Gastroesophageal sphincter (tissue), 4 donors: Measurements from ENCODE around the gene ELMOD3. TPM values are rescaled to one million over a fixed set of nuclear protein-coding genes. Genes with fewer than 3 reads are reported as not detected.

Experiments
- ATAC-seq: fragments of 150-250 bp; one replicate; pipeline ENCODE4 v1.9.1; 2016; ENCODE audit warnings: mild to moderate bottlenecking, moderate library complexity
- H3K27ac ChIP-seq, 4 donors: fragments of 200-600 bp; sonication (generic) in 3 of 4; 1 replicate in 3 of 4; 2 replicates in 1 of 4; pipeline ENCODE4 v1.5.1; 2016 to 2019
- H3K27me3 ChIP-seq: fragments of 200-600 bp; sonication (generic); one replicate; pipeline ENCODE4 v1.5.1; 2019
- H3K36me3 ChIP-seq, 2 donors: fragments of 200-600 bp; sonication (generic); one replicate each; pipeline ENCODE4 v1.5.1; 2019; ENCODE audit warnings: control low read depth in 1 of 2
- H3K4me1 ChIP-seq, 3 donors: fragments of 200-600 bp; sonication (generic); 1 replicate in 2 of 3; 2 replicates in 1 of 3; pipeline ENCODE4 v1.5.1; 2016 to 2019; ENCODE audit warnings: control low read depth in 2 of 3
- H3K4me3 ChIP-seq, 2 donors: fragments of 200-600 bp; sonication (generic); one replicate each; pipeline ENCODE4 v1.5.1; 2019; ENCODE audit warnings: mild to moderate bottlenecking in 1 of 2, moderate library complexity in 1 of 2
- H3K9me3 ChIP-seq, 3 donors: fragments of 200-600 bp; sonication (generic); one replicate each; pipeline ENCODE4 v1.5.1; 2017 to 2019; ENCODE audit warnings: control low read depth in 2 of 3
- EP300 ChIP-seq: sonication (generic); formaldehyde crosslinking; IDR thresholded peaks from one replicate; pipeline ENCODE4 v1.6.1; 2017; ENCODE audit warnings: antibody characterized with exemption, mild to moderate bottlenecking
- POLR2A ChIP-seq, 2 donors: fragments of 450-650 bp; IDR thresholded peaks; one replicate each; pipeline ENCODE4 v1.6.1; 2017; ENCODE audit warnings: antibody characterized with exemption in 2 of 2, mild to moderate bottlenecking in 2 of 2, moderate library complexity in 1 of 2
- POLR2AphosphoS5 ChIP-seq: sonication (generic); formaldehyde crosslinking; IDR thresholded peaks from one replicate; pipeline ENCODE4 v1.6.1; 2017; ENCODE audit warnings: antibody characterized with exemption
- WGBS, 2 donors: methylation state at CpG; one replicate each; pipeline ENCODE4 v1.1.5; 2018; ENCODE audit warnings: low coverage in 1 of 2; 5-methylcytosine and 5-hydroxymethylcytosine counted together
- total RNA-seq, 4 donors: library from RNA; depleted of rRNA; stranded (reverse); fragments of >200 nt; gene quantifications; one replicate each; pipeline ENCODE4 v1.1.0, GENCODE V29; 2016
- TF ChIP-seq, protein P1 (sequence below), 4 experiments: fragments of 200-600 bp in 2 of 4; fragments of 450-650 bp in 2 of 4; sonication (generic) in 1 of 4; IDR thresholded peaks; one replicate each; pipeline ENCODE4 v1.5.1; 2017 to 2019; ENCODE audit warnings: antibody characterized with exemption in 4 of 4, mild to moderate bottlenecking in 2 of 4, moderate library complexity in 2 of 4

Gene ELMOD3
- total RNA-seq, 4 donors from 2014 or later = 12.4 to 25.8 (median 18.0) TPM

DNA sequence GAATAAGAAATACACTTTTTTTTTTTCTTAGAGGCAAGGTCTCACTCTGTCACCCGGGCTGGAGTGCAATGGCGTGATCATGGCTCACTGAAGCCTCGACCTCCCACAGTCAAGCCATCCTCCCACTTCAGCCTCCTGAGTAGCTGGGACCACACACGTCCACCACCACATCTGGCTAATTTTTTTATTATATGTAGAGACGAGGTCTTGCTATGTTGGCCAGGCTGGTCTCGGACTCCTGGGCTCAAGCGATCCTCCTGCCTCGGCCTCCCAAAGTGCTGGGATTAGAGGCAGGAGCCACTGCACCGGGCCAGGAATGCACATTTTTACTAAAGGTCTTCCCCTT, 29.1 kb upstream of the ELMOD3 start:
- WGBS, 2 donors = 20 to 42% methylated on average over 1 to 4 of the region's 9 CpGs
- Histone ChIP-seq H3K36me3 (peaks cover 2 to 46% of the 10 kb centered on the region in 2 donors), H3K27me3 (no peaks in the 10 kb centered on the region), H3K9me3 (no peaks in the 10 kb centered on the region), H3K4me3 (peak overlapping the region; percentile 73 to 83), H3K27ac (no peak overlapping the region), H3K4me1 (peaks cover 7 to 78% (median 41%) of the 10 kb centered on the region in 3 donors)
- no peak for ATAC-seq
- TF ChIP-seq POLR2A (IDR thresholded peaks at IDR 0.05) (no peak), POLR2AphosphoS5 (no peak), EP300 (no peak)
- TF ChIP-seq, protein P1, sequence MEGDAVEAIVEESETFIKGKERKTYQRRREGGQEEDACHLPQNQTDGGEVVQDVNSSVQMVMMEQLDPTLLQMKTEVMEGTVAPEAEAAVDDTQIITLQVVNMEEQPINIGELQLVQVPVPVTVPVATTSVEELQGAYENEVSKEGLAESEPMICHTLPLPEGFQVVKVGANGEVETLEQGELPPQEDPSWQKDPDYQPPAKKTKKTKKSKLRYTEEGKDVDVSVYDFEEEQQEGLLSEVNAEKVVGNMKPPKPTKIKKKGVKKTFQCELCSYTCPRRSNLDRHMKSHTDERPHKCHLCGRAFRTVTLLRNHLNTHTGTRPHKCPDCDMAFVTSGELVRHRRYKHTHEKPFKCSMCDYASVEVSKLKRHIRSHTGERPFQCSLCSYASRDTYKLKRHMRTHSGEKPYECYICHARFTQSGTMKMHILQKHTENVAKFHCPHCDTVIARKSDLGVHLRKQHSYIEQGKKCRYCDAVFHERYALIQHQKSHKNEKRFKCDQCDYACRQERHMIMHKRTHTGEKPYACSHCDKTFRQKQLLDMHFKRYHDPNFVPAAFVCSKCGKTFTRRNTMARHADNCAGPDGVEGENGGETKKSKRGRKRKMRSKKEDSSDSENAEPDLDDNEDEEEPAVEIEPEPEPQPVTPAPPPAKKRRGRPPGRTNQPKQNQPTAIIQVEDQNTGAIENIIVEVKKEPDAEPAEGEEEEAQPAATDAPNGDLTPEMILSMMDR (IDR thresholded peaks at IDR 0.05) = no peak

DNA sequence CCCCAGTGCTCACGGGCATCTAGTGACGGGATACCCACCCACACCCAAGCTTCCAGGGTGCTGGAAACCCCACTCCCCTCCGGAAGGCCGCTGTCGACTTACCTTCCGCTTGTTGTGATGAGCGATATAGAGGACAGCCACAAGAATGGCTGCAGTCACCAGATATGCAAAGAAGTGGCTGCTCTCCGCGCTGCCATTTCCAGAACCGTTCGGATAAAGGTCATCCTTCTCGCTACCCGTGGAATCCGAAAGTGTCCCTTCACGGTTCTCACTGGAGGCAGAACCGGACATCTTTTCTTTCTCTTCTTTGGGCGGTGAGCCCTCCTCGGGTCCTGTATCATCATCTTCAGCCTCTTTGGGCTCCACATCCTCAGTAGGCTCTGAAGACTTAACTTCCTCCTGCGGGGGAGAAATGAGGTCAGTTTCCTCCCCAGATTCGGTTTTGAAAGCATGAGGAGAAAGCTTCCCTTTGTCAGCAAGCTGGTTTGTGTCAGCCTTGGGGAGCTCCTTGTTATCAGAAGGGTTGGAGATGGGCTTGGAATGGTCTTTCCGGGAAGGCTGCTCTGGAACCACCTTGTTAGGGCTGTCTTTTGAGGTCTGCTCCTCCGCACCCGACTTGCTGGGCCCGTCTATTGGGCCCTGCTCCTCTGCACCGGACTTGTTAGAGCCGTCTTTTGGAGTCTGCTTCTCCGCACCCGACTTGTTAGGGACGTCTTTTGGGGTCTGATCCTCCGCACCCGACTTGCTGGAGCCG, 28.0 kb upstream of the ELMOD3 start:
- Histone ChIP-seq H3K9me3 (no peaks in the 10 kb centered on the region), H3K36me3 (peaks cover 2 to 34% of the 10 kb centered on the region in 2 donors), H3K27me3 (no peaks in the 10 kb centered on the region), H3K27ac (peak overlapping the region in 3 of 4 donors; percentile 94 to 98 (median 96)), H3K4me3 (peak overlapping the region; percentile 73 to 83), H3K4me1 (peaks cover 3 to 66% (median 36%) of the 10 kb centered on the region in 3 donors)
- no peak for TF ChIP-seq POLR2A (IDR thresholded peaks at IDR 0.05)
- TF ChIP-seq, protein P1 (IDR thresholded peaks at IDR 0.05) = no peak
- no peak for TF ChIP-seq EP300
- TF ChIP-seq POLR2AphosphoS5 = no peak
- 23 to 32% methylated on average over 5 to 15 of the region's 32 CpGs for WGBS, 2 donors
- no peak for ATAC-seq

DNA sequence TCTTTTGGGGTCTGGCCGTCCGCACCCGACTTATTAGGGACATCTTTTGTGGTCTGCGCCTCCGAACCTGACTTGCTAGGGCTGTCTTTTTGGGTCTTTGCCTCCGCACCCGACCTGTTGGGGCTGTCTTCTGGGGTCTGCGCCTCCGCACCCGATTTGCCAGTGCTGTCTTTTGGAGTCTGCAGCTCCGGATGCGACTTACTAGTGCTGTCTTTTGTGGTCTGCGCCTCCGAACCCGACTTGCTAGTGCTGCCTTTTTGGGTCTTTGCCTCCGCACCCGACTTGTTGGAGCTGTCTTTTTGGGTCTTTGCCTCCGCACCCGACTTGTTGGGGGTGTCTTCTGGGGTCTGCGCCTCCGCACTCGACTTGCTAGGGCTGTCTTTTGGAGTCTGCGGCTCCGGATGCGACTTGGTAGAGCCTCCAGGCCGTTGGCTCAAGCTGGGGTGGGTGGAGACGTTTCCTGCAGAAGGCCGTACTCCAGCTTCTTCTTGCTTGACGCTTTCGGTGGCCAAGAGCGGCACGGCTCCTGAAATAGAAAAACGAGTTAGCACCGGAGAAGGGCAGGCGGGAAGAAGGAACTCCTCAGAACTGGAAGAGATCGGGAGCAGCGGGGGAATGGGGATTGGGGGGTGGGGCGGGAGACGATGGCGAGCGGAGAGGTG, 27.3 kb upstream of the ELMOD3 start:
- peaks cover 3 to 59% (median 33%) of the 10 kb centered on the region in 3 donors for H3K4me1 ChIP-seq
- TF ChIP-seq POLR2AphosphoS5 = no peak
- TF ChIP-seq POLR2A (IDR thresholded peaks at IDR 0.05) = no peak
- TF ChIP-seq EP300 = no peak
- TF ChIP-seq, protein P1 (IDR thresholded peaks at IDR 0.05) = no peak
- WGBS, 2 donors = 0 to 2% methylated on average over 11 to 13 of the region's 41 CpGs

DNA sequence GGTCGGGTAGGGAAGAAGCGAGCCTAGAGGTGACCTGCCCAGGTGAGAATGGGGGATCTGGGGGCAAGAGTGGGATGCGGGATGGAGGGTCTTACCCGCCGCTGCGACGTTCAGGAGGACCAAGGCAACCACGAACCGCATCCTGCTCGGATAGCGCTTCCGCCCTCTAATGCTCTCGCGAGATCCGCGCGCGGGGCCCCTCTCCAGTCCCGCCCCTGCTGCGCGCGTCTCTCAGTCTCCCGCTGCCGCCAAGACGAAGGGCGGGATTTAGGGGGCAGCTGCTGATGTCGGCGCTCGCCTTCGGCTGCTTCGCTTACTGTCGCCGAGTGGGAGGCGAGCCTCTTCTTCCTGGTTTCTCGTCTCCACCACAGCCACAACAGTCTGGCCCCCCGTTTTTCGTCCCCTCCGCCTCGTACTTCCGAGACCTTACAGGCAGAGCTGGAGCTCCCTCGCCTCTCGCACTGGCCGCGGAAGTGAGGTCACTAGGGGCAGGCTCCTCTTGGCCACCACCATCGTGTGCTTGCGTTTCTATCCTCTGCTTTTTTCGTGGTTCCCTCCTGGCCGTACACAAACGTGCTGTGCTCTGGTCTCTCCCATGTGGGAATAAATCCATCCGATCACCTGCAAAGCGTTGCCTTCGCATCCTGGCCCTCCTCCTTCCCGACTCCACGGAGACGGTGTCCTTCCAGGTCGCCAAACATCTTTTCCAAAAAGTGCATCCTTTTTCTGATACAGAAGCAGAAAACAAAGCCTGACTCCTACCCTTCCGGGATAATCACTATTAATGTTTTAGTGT, 26.5 kb upstream of the ELMOD3 start, which contains the start of gene TGOLN2:
TGOLN2 (minus strand) TSS at position 168 of the 796 bp plus-strand sequence; CDS start at position 141, 27 bp downstream.
- no peaks in the 10 kb centered on the region for H3K9me3 ChIP-seq
- H3K27me3 ChIP-seq = no peaks in the 10 kb centered on the region
- TF ChIP-seq, protein P1 (IDR thresholded peaks at IDR 0.05) = peak in 1 of 4 experiments; percentile 34
- TF ChIP-seq POLR2A (IDR thresholded peaks at IDR 0.05) (peak; percentile 98 to 99), EP300 (no peak), POLR2AphosphoS5 (peak; percentile 100)

More for the DNA sequence above, 27.3 kb upstream of the ELMOD3 start:
- Histone ChIP-seq H3K9me3 (no peaks in the 10 kb centered on the region), H3K4me3 (peak overlapping the region; percentile 73 to 83), H3K27ac (peak overlapping the region; percentile 90 to 98 (median 95)), H3K36me3 (peaks cover 2 to 27% of the 10 kb centered on the region in 2 donors), H3K27me3 (no peaks in the 10 kb centered on the region)
- ATAC-seq = peak; percentile 33

More for the DNA sequence above, 26.5 kb upstream of the ELMOD3 start, which contains the start of gene TGOLN2:
- Histone ChIP-seq H3K27ac (peak within 1 kb of the TSS; percentile 90 to 98 (median 95)), H3K4me3 (peak within 1 kb of the TSS; percentile 73 to 83), H3K4me1 (peaks cover 3 to 52% (median 33%) of the 10 kb centered on the region in 3 donors), H3K36me3 (peaks cover 2 to 20% of the 10 kb centered on the region in 2 donors)
- 0 to 1% methylated on average over 4 to 21 of the region's 57 CpGs for WGBS, 2 donors
- ATAC-seq = peak; percentile 99
